Choroid plexus epithelial cell (primary cell): Measurements from ENCODE around the gene CRELD2.

Experiments used
- DNase-seq: peaks from one replicate; pipeline ENCODE4 v3.0.0-alpha.2; 2010; ENCODE audit warnings: low read depth
- H3K4me3 ChIP-seq: 2 replicates; pipeline ENCODE4 v1.5.1; 2011; ENCODE audit warnings: low read depth, mild to moderate bottlenecking, control low read depth, low read length, moderate library complexity
- CTCF ChIP-seq: conservative IDR thresholded peaks from 2 replicates; pipeline ENCODE4 v1.5.1; 2011; ENCODE audit warnings: low read depth, mild to moderate bottlenecking, control low read depth, inconsistent platforms, low read length, moderate library complexity

CRELD2 gene

GRCh38 chr22:49949914-49950292 lies 31.5 kb downstream of the CRELD2 start:
- TF ChIP-seq CTCF = no peak
- no peak for DNase-seq
- no peak overlapping the region for H3K4me3 ChIP-seq

GRCh38 chr22:49950396-49950994 lies 32.1 kb downstream of the CRELD2 start:
- H3K4me3 ChIP-seq = no peak overlapping the region
- no peak for DNase-seq
- TF ChIP-seq CTCF = no peak

- no peak for DNase-seq
Observed at GRCh38 chr22:49951000-49951677, 32.7 kb downstream of the CRELD2 start.

GRCh38 chr22:49951678-49951985 lies 33.2 kb downstream of the CRELD2 start:
- DNase-seq = no peak
- no peak overlapping the region for H3K4me3 ChIP-seq
- TF ChIP-seq CTCF = no peak

More at GRCh38 chr22:49951000-49951677, 32.7 kb downstream of the CRELD2 start:
- TF ChIP-seq CTCF = no peak
- no peak overlapping the region for H3K4me3 ChIP-seq

GRCh38 chr22:49951986-49952896 lies 33.8 kb downstream of the CRELD2 start:
- TF ChIP-seq CTCF = no peak
- no peak overlapping the region for H3K4me3 ChIP-seq
- DNase-seq = peak; percentile 91

- no peak overlapping the region for H3K4me3 ChIP-seq
- DNase-seq = no peak
- TF ChIP-seq CTCF = no peak
Observed at GRCh38 chr22:49953027-49953679, 34.7 kb downstream of the CRELD2 start.
